ENCODE measurements around the gene SLC38A6. TPM values are rescaled to one million over a fixed set of nuclear protein-coding genes. Genes with fewer than 3 reads are reported as not detected.

SLC38A6 gene
- total and polyA plus RNA-seq, 7 experiments from 2014 or later = 5.8 to 21.9 (median 14.5) TPM

DNA sequence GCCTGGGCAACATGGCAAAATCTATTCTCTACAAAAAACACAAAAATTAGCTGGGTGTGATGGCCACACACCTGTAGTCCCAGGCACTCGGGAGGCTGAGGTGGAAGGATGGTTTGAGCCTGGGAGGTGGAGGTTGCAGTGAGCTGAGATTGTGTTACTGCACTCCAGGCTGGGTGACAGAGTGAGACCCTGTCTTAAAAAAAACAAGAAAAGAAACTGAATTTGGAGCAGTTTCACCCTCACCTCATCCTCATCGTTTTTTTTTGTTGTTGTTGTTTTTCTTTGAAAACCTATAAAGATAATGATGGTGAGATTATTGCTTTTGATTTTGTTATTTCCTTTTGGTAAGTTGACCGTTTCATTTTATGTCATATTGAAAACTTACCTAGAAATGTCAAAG, 60.7 kb downstream of the SLC38A6 start:
- Mint-ChIP-seq H3K27ac (peak overlapping the region in 1 of 9 donors; percentile 54), H3K4me3 (peak overlapping the region in 1 of 10 donors; percentile 20), H3K36me3 (peaks cover 0 to 13% (median 3%) of the 10 kb centered on the region in 5 donors), H3K4me1 (peaks cover 0 to 8% (median 0%) of the 10 kb centered on the region in 7 donors), H3K27me3 (no peaks in the 10 kb centered on the region), H3K9me3 (no peaks in the 10 kb centered on the region)
- no peaks in the 10 kb centered on the region for H3K4me1 ChIP-seq (ENCODE audit: control insufficient read depth in 2 of 2, insufficient read depth in 2 of 2, low read length in 2 of 2)
- DNase-seq (no peak), ATAC-seq (no peak)
- POLR2A ChIA-PET = no interaction called here
- H3K9me3 ChIP-seq (ENCODE audit: control insufficient read depth in 2 of 3, low read length in 3 of 3) = no peaks in the 10 kb centered on the region
- H3K36me3 ChIP-seq (ENCODE audit: control insufficient read depth in 2 of 3, insufficient read depth in 3 of 3, low read length in 3 of 3) = no peaks in the 10 kb centered on the region
- no peak overlapping the region for H3K4me3 ChIP-seq (ENCODE audit: low read length)
- CTCF ChIA-PET = no interaction called here
- no peak overlapping the region for H3K27ac ChIP-seq (ENCODE audit: low read depth, low read length)
- no peaks in the 10 kb centered on the region for H3K27me3 ChIP-seq (ENCODE audit: control insufficient read depth in 2 of 2, insufficient read depth in 2 of 2, low read length in 2 of 2)
- intact Hi-C loops (cut with micrococcal nuclease) = no loop called here

DNA sequence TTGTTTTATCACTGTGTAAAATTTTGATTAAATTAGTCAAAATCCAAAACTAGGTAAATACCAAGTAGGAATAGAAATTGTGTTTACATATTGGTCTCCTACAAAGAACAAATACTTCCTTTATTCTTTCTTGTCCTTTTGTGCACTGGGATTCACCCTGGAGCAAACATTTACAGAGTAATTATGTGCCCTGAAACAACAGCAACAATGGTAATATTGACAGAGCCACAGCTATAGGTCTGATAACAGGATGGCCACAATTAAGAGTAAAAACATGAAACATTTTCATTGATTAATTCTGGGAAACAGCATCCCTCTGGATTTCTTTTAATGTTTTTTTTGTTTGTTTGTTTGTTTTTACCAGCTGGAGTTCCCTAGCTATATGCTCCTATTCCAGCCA, 61.2 kb downstream of the SLC38A6 start:
- no peaks in the 10 kb centered on the region for H3K36me3 ChIP-seq (ENCODE audit: control insufficient read depth in 2 of 3, insufficient read depth in 3 of 3, low read length in 3 of 3)
- intact Hi-C loops (cut with micrococcal nuclease) = no loop called here
- no peak overlapping the region for H3K4me3 ChIP-seq (ENCODE audit: low read length)
- CTCF ChIA-PET = no interaction called here
- Mint-ChIP-seq H3K27ac (no peak overlapping the region), H3K4me3 (no peak overlapping the region), H3K4me1 (peaks cover 0 to 8% (median 0%) of the 10 kb centered on the region in 7 donors), H3K36me3 (peaks cover 0 to 16% (median 3%) of the 10 kb centered on the region in 5 donors), H3K9me3 (no peaks in the 10 kb centered on the region), H3K27me3 (no peaks in the 10 kb centered on the region)
- DNase-seq (no peak), ATAC-seq (no peak)
- H3K27ac ChIP-seq (ENCODE audit: low read depth, low read length) = no peak overlapping the region
- no peaks in the 10 kb centered on the region for H3K4me1 ChIP-seq (ENCODE audit: control insufficient read depth in 2 of 2, insufficient read depth in 2 of 2, low read length in 2 of 2)
- H3K27me3 ChIP-seq (ENCODE audit: control insufficient read depth in 2 of 2, insufficient read depth in 2 of 2, low read length in 2 of 2) = no peaks in the 10 kb centered on the region
- H3K9me3 ChIP-seq (ENCODE audit: control insufficient read depth in 2 of 3, low read length in 3 of 3) = no peaks in the 10 kb centered on the region
- POLR2A ChIA-PET = no interaction called here

DNA sequence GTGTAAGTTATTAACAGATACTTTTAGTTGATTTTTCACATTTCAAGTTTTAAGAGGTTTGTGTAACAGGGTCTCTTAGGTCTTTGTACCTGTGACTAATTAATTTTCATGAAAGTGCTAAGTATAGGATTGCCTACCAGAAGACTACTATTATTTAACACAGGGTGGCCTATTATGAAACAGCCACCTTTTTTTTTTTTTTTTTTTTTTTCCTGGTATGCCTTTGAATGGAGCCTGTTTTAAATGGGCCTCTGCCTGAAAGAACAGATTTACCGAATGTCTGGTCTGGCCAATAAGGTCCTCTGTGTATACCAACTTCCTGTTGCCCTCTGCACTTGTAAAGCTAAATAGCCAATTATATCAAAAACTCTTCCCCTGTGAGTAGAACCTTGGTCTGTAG, 62.5 kb downstream of the SLC38A6 start:
- intact Hi-C loops (cut with micrococcal nuclease) = no loop called here
- no peaks in the 10 kb centered on the region for H3K36me3 ChIP-seq (ENCODE audit: control insufficient read depth in 2 of 3, insufficient read depth in 3 of 3, low read length in 3 of 3)
- no peak overlapping the region for H3K27ac ChIP-seq (ENCODE audit: low read depth, low read length)
- ATAC-seq (no peak), DNase-seq (no peak)
- H3K27me3 ChIP-seq (ENCODE audit: control insufficient read depth in 2 of 2, insufficient read depth in 2 of 2, low read length in 2 of 2) = no peaks in the 10 kb centered on the region
- ChIA-PET CTCF (no interaction called here), POLR2A (no interaction called here)
- Mint-ChIP-seq H3K27me3 (no peaks in the 10 kb centered on the region), H3K36me3 (peaks cover 0 to 23% (median 3%) of the 10 kb centered on the region in 5 donors), H3K4me1 (peaks cover 0 to 8% (median 0%) of the 10 kb centered on the region in 7 donors), H3K4me3 (no peak overlapping the region), H3K27ac (no peak overlapping the region), H3K9me3 (no peaks in the 10 kb centered on the region)
- no peak overlapping the region for H3K4me3 ChIP-seq (ENCODE audit: low read length)
- no peaks in the 10 kb centered on the region for H3K4me1 ChIP-seq (ENCODE audit: control insufficient read depth in 2 of 2, insufficient read depth in 2 of 2, low read length in 2 of 2)
- no peaks in the 10 kb centered on the region for H3K9me3 ChIP-seq (ENCODE audit: control insufficient read depth in 2 of 3, low read length in 3 of 3)

DNA sequence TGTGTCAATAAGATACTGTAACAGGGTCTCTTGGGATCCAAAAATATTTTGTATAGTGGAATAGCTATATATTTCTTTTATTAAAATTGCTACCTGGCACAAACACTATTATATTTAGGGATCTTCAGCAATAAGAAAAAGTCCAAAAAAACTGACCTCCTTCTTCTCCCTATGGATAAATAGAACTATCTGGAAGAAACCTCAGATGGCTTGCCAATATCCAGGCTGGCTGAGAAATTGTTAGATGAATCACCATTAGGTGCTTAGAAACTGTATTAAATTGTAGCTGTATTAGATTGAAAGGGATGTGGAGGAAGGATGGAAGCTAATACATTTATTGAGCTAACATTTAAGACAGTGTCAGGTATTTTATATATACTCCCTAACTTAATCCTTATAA, 66.0 kb downstream of the SLC38A6 start:
- Histone ChIP-seq H3K27ac (ENCODE audit: low read depth, low read length) (no peak overlapping the region), H3K4me1 (ENCODE audit: control insufficient read depth in 2 of 2, insufficient read depth in 2 of 2, low read length in 2 of 2) (no peaks in the 10 kb centered on the region), H3K9me3 (ENCODE audit: control insufficient read depth in 2 of 3, low read length in 3 of 3) (no peaks in the 10 kb centered on the region), H3K27me3 (ENCODE audit: control insufficient read depth in 2 of 2, insufficient read depth in 2 of 2, low read length in 2 of 2) (no peaks in the 10 kb centered on the region), H3K4me3 (ENCODE audit: low read length) (no peak overlapping the region), H3K36me3 (ENCODE audit: control insufficient read depth in 2 of 3, insufficient read depth in 3 of 3, low read length in 3 of 3) (peaks cover 0 to 3% (median 0%) of the 10 kb centered on the region in 3 experiments)
- DNase-seq (no peak), ATAC-seq (no peak)
- POLR2A ChIA-PET = no interaction called here
- Mint-ChIP-seq H3K4me1 (peaks cover 0 to 5% (median 0%) of the 10 kb centered on the region in 7 donors), H3K4me3 (no peak overlapping the region), H3K9me3 (no peaks in the 10 kb centered on the region), H3K27ac (no peak overlapping the region), H3K36me3 (peaks cover 0 to 41% (median 11%) of the 10 kb centered on the region in 5 donors), H3K27me3 (no peaks in the 10 kb centered on the region)
- intact Hi-C loops (cut with micrococcal nuclease) = no loop called here
- CTCF ChIA-PET = interaction anchor here (1.2 kb wide), 1 partner anchor 422 kb away, joined by 3 read pairs; no protein-coding TSS in a partner anchor

DNA sequence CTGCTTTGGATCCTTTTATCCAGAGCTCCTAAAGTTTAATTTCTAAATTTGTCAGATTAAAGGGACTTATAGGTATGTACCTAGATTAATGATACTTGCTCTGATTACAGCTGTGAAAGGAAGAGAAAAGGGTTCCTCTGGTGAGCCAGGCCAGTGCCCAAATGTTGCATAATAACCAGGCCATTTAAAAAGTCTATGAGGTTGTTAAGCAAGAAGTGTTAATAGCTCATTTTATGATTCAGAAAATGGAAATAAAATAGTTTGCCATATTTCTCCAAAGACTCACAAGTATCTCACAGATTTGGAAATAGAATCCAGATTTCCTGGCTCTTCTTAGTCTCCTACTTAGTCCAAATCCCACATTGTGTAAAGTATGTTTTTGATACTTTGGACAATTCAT, 67.6 kb downstream of the SLC38A6 start:
- H3K4me3 Mint-ChIP-seq = no peak overlapping the region

DNA sequence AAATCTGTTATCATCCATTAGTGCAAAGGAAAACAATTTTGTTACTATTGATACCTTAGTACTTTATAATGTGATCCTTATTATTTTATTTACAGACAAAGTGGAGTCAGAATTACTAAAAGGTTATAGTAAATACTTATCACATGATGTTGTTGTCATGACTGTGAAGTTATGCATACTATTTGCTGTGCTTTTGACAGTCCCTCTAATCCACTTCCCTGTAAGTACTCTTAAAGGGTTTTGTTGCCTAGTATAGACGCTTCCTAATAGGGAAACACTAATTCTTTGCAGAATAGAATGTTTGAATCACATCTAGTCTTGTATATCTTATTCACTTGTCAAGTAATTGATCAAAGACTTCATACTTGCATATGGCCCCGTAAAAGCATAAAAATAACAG, 69.4 kb downstream of the SLC38A6 start:
- Mint-ChIP-seq H3K36me3 (peaks cover 16 to 57% (median 33%) of the 10 kb centered on the region in 5 donors), H3K4me1 (no peaks in the 10 kb centered on the region), H3K27ac (no peak overlapping the region), H3K4me3 (no peak overlapping the region), H3K27me3 (no peaks in the 10 kb centered on the region), H3K9me3 (peaks cover 0 to 22% (median 9%) of the 10 kb centered on the region in 11 donors)
- CTCF ChIA-PET = no interaction called here
- intact Hi-C loops (cut with micrococcal nuclease) = no loop called here
- H3K9me3 ChIP-seq (ENCODE audit: control insufficient read depth in 2 of 3, low read length in 3 of 3) = no peaks in the 10 kb centered on the region
- no peaks in the 10 kb centered on the region for H3K27me3 ChIP-seq (ENCODE audit: control insufficient read depth in 2 of 2, insufficient read depth in 2 of 2, low read length in 2 of 2)
- H3K27ac ChIP-seq (ENCODE audit: low read depth, low read length) = no peak overlapping the region
- ATAC-seq (no peak), DNase-seq (no peak)
- H3K4me1 ChIP-seq (ENCODE audit: control insufficient read depth in 2 of 2, insufficient read depth in 2 of 2, low read length in 2 of 2) = no peaks in the 10 kb centered on the region
- POLR2A ChIA-PET = no interaction called here
- H3K36me3 ChIP-seq (ENCODE audit: control insufficient read depth in 2 of 3, insufficient read depth in 3 of 3, low read length in 3 of 3) = peaks cover 0 to 3% (median 0%) of the 10 kb centered on the region in 3 experiments
- H3K4me3 ChIP-seq (ENCODE audit: low read length) = no peak overlapping the region

More for the DNA sequence above, 67.6 kb downstream of the SLC38A6 start:
- no peak for ATAC-seq
- Histone ChIP-seq H3K36me3 (ENCODE audit: control insufficient read depth in 2 of 3, insufficient read depth in 3 of 3, low read length in 3 of 3) (peaks cover 0 to 3% (median 0%) of the 10 kb centered on the region in 3 experiments), H3K27ac (ENCODE audit: low read depth, low read length) (no peak overlapping the region), H3K9me3 (ENCODE audit: control insufficient read depth in 2 of 3, low read length in 3 of 3) (no peaks in the 10 kb centered on the region), H3K27me3 (ENCODE audit: control insufficient read depth in 2 of 2, insufficient read depth in 2 of 2, low read length in 2 of 2) (no peaks in the 10 kb centered on the region), H3K4me3 (ENCODE audit: low read length) (no peak overlapping the region), H3K4me1 (ENCODE audit: control insufficient read depth in 2 of 2, insufficient read depth in 2 of 2, low read length in 2 of 2) (no peaks in the 10 kb centered on the region)
- intact Hi-C loops (cut with micrococcal nuclease) = no loop called here
- Mint-ChIP-seq H3K9me3 (peaks cover 0 to 9% (median 0%) of the 10 kb centered on the region in 11 donors), H3K27me3 (no peaks in the 10 kb centered on the region), H3K4me1 (no peaks in the 10 kb centered on the region), H3K36me3 (peaks cover 8 to 51% (median 20%) of the 10 kb centered on the region in 5 donors), H3K27ac (no peak overlapping the region)
- ChIA-PET CTCF (no interaction called here), POLR2A (interaction anchor here (0.8 kb wide), 1 partner anchor 1321 kb away, joined by 3 read pairs; no protein-coding TSS in a partner anchor)
- no peak for DNase-seq

DNA sequence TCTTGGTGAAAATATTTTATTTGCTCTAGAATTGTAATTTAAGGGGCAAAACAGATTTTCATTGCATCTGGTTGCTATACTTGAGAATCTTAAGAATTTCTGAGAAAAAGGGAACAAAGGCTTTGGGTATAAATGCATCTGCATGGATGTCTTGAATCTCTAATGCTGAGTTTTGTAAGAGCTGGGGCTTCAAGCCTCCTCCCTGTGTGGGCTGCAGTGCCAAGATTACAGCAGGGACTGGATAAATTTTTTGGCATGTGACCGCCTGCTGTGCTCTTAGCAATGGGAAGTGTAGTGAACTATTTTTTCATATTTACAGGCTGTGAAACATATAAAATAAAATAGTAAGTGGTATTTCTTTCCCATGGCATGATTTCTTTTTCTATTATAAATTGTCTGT, 70.0 kb downstream of the SLC38A6 start:
- Histone ChIP-seq H3K9me3 (ENCODE audit: control insufficient read depth in 2 of 3, low read length in 3 of 3) (no peaks in the 10 kb centered on the region), H3K4me1 (ENCODE audit: control insufficient read depth in 2 of 2, insufficient read depth in 2 of 2, low read length in 2 of 2) (no peaks in the 10 kb centered on the region), H3K36me3 (ENCODE audit: control insufficient read depth in 2 of 3, insufficient read depth in 3 of 3, low read length in 3 of 3) (peaks cover 0 to 3% (median 0%) of the 10 kb centered on the region in 3 experiments), H3K27me3 (ENCODE audit: control insufficient read depth in 2 of 2, insufficient read depth in 2 of 2, low read length in 2 of 2) (no peaks in the 10 kb centered on the region), H3K27ac (ENCODE audit: low read depth, low read length) (no peak overlapping the region), H3K4me3 (ENCODE audit: low read length) (no peak overlapping the region)
- intact Hi-C loops (cut with micrococcal nuclease) = no loop called here
- CTCF ChIA-PET = no interaction called here
- peaks cover 16 to 57% (median 33%) of the 10 kb centered on the region in 5 donors for H3K36me3 Mint-ChIP-seq
- DNase-seq = no peak
- ATAC-seq = no peak
- H3K4me3 Mint-ChIP-seq = no peak overlapping the region
- POLR2A ChIA-PET = no interaction called here
- H3K27ac Mint-ChIP-seq = no peak overlapping the region
- no peaks in the 10 kb centered on the region for H3K4me1 Mint-ChIP-seq
- H3K9me3 Mint-ChIP-seq = peaks cover 0 to 22% (median 9%) of the 10 kb centered on the region in 11 donors
- no peaks in the 10 kb centered on the region for H3K27me3 Mint-ChIP-seq

Measured in naive thymus-derived CD4-positive, alpha-beta T cell (primary cell).